ENCODE results near the gene FAM13C.

GRCh38 chr10:59383908-59384307 lies 21.6 kb upstream of the FAM13C start:
- no peak for TF ChIP-seq POLR2AphosphoS5 (IDR thresholded peaks at IDR 0.05)
- no peak for TF ChIP-seq CTCF (IDR thresholded peaks at IDR 0.05)
